ENCODE data around the gene ZSCAN23. TPM values are rescaled to one million over a fixed set of nuclear protein-coding genes. Genes with fewer than 3 reads are reported as not detected.
"Not testable (repeated sequence)": the region's sequence is repeated elsewhere in the genome, so short reads cannot be mapped to it uniquely, and the experiment has no call there.

Gene ZSCAN23
- total RNA-seq, 1 donor from 2014 or later: 0.43 TPM

DNA sequence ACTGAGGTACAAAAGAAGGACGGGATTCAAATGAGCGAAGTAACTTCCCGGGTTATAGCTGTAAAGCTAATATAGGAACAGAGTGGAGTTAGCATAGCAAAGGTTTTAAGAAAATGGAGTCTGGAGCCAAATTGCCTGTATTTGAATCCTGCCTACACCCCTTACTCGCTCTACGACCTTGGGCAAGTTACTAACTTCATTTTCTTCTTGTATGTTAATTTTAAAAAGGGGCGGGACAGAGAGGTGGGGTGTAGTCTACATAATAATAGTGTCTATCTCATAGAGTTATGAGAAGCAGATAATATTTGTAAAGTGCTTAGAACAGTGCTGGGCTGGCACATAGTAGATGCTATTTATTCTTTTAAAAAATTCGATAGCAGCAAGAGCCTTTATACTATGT is 705 bp downstream of the ZSCAN23 start:
- intact Hi-C loops (cut with micrococcal nuclease): no loop called here

DNA sequence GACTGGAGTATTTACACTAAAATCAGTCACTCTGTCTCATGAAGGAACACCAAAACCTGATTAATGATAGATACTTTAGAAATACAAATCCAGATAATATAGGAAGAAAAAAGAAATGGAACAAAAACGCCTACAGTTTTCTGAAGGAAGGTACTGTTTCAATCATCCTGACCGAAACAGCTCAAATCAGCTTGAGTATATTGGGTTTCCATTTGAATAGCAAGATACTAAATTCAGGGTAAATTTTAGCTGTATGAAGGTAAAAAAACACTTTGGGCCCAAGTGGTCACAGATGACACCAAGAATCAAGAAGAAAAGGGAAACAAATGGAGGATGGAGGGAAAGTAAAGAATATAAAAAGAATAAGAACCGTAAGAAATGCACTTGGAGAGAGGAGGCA is 6.9 kb downstream of the ZSCAN23 start:
- intact Hi-C loops (cut with micrococcal nuclease): no loop called here

GRCh38 chr6:28433119-28433518 is 10.2 kb downstream of the ZSCAN23 start:
- intact Hi-C loops (cut with micrococcal nuclease): no loop called here

- intact Hi-C loops (cut with micrococcal nuclease): no loop called here
These were observed 13.5 kb downstream of the ZSCAN23 start for GRCh38 chr6:28429781-28430180.

GRCh38 chr6:28425944-28426541 is 17.2 kb downstream of the ZSCAN23 start:
- intact Hi-C loops (cut with micrococcal nuclease): no loop called here

GRCh38 chr6:28424163-28424562 is 19.1 kb downstream of the ZSCAN23 start:
- intact Hi-C loops (cut with micrococcal nuclease): no loop called here

- intact Hi-C loops (cut with micrococcal nuclease): no loop called here
These were observed 19.7 kb downstream of the ZSCAN23 start for GRCh38 chr6:28423546-28423945.

DNA sequence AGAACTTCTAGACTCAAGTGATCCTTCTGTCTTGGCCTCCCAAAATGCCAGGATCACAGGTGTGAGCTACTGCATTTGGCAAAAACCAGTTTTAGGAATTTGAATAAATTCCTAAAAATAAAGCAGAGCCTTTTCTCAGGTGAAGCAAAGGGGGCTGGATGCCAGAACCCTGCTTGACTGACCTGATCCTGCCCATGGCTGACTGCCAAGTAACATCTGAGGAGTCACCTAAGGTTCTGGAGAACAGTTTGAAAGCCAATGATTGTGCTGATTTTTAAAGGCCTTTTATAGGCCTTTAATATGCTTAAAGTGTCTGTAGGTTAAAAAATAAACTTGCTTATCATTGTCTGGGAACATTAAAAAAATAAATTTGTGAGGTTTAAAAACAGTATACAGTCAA is 29.6 kb downstream of the ZSCAN23 start:
- intact Hi-C loops (cut with micrococcal nuclease): no loop called here

DNA sequence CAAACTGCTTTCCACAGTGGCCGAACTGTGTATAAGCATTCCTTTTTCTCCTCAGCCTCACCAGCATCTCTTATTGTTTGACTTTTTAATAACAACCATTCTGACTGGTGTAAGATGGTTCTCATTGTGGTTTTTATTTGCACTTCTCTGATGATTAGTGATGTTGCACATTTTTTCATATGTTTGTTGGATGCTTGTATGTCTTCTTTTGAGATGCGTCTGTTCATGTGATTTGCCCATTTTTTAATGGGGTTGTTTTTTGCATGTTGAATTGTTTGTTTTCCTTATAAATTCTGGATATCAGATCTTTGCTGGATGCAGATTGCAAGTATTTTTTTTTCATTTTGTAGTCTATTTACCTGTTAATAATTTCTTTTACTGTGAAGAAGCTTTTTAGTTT is 32.5 kb downstream of the ZSCAN23 start:
- intact Hi-C loops (cut with micrococcal nuclease): no loop called here

GRCh38 chr6:28408076-28408802 is 35.1 kb downstream of the ZSCAN23 start:
- intact Hi-C loops (cut with micrococcal nuclease): no loop called here

- intact Hi-C loops (cut with micrococcal nuclease): no loop called here
These were observed 35.9 kb downstream of the ZSCAN23 start for GRCh38 chr6:28407401-28407800.

GRCh38 chr6:28403923-28404322 is 39.4 kb downstream of the ZSCAN23 start:
- intact Hi-C loops (cut with micrococcal nuclease): not testable (repeated sequence)

DNA sequence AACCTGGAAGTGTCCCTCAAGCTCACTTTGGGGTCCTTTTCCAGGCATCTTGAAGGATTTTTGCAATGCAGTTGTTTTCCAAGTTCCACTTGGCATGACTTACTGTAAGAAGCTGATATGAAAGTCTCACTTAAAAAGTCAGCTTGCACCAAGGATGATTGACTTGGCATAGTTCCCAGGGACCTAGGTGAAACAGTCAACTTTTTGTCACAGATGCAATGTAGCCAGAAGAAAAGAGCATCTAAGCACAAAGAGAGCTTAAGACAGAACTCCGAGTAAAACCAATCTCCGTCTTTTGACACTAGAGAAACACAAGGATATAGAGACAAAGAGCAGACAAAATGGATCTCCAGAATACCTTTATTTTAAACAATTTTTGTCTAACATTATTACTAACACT is 41.1 kb downstream of the ZSCAN23 start:
- intact Hi-C loops (cut with micrococcal nuclease): no loop called here

- intact Hi-C loops (cut with micrococcal nuclease): no loop called here
These were observed 42.1 kb downstream of the ZSCAN23 start for GRCh38 chr6:28401172-28401571.

DNA sequence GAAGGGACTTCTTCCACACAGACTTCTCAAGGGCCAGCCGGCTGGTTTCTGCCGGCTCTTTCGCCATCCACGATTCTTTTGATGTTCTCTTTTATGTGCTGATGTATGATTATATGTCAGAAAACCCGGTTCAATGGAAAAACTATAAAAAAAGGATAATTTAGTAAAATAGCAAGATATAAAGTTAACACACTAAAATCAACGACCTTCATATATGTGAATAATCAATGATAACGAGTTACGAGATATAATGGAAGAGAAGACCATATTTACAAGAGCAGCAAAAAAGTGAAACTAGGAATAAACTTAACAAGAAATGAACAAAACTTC is 43.2 kb downstream of the ZSCAN23 start:
- intact Hi-C loops (cut with micrococcal nuclease): no loop called here

- intact Hi-C loops (cut with micrococcal nuclease): loop anchor here (1.0 to 5.0 kb wide), 7 partner anchors 17 to 258 kb away; partner anchors contain the start of genes ZKSCAN3, ZKSCAN4, ZKSCAN8 and ZSCAN23
These were observed 43.8 kb downstream of the ZSCAN23 start, which contains the start of gene ZSCAN12 for GRCh38 chr6:28399350-28400121. ZSCAN12 (minus strand) TSS chr6:28399747; CDS start chr6:28398405, 1,342 bp downstream.

DNA sequence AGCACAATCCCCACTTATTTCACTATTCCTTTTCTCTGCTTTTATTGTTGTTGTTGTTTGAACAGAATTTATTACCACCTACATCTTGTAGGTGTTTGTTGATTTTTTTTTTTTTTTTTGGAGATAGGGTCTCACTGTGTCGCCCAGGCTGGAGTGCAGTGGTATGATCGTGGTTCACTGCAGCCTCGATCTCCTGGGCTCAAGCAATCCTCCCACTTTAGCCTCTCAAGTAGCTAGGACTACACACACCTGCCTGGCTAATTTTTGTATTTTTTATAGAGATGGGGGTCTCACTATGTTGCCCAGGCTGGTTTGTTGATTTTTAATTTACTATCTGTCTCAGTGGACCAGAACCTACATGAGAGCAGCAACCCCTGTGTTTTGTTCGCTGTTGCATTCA is 47.4 kb downstream of the ZSCAN23 start:
- intact Hi-C loops (cut with micrococcal nuclease): loop anchor here (5.0 kb wide), 2 partner anchors 129 to 191 kb away; partner anchors contain the start of gene ZSCAN26

DNA sequence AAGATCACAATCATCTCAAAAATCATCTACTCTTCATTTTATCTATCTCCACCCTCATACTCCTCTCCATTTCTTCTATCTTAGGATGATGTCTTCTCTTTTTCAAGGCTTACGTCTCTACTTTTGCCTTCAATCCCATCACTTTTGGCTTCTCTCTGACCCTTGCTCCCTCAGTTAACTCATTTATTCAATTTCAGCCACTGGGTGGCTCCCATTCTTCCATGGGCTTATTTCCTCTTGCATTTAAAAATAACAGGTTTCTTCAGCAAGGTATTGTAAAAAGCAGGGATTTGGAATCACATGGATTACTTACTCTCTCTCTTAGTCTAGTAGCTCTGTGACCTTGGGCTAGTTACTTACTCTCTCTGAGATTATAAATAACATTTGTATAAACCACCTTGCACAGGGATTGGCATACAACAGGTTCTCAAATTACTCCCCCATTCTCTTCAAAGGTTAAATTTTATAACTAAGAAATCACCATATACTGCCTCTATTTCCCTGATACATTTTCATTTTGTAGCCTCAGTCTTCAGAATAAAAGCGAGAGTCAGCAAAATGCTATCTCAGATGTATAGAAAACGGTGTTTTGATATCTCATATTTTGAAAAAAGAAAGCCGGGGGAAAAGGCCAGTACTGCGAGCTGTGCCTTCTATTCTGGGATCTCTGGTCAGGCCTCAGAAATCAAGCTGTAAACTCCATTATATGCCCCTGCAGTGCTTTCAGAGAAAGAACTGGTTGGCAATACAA is 49.2 kb downstream of the ZSCAN23 start:
- intact Hi-C loops (cut with micrococcal nuclease): no loop called here

- intact Hi-C loops (cut with micrococcal nuclease): no loop called here
These were observed 52.6 kb downstream of the ZSCAN23 start for GRCh38 chr6:28390688-28391087.

GRCh38 chr6:28384143-28384533 is 59.2 kb downstream of the ZSCAN23 start:
- intact Hi-C loops (cut with micrococcal nuclease): no loop called here
